Thyroid gland (tissue), 4 donors: ENCODE results near the gene PLCB1.

Experiments used
- POLR2A ChIP-seq, 2 donors: fragments of 450-650 bp; IDR thresholded peaks; one replicate each; pipeline ENCODE4 v1.6.1; 2017; ENCODE audit warnings: antibody characterized with exemption in 2 of 2, mild to moderate bottlenecking in 2 of 2, moderate library complexity in 1 of 2
- TF ChIP-seq, protein P1 (sequence below), 6 experiments: fragments of 200-600 bp in 3 of 6; fragments of 450-650 bp in 3 of 6; sonication (generic) in 3 of 6; IDR thresholded peaks; one replicate each; pipeline ENCODE4 v1.5.1; 2016 to 2019; ENCODE audit warnings: antibody characterized with exemption in 6 of 6, mild to moderate bottlenecking in 2 of 6, inconsistent platforms in 1 of 6, moderate library complexity in 1 of 6

DNA sequence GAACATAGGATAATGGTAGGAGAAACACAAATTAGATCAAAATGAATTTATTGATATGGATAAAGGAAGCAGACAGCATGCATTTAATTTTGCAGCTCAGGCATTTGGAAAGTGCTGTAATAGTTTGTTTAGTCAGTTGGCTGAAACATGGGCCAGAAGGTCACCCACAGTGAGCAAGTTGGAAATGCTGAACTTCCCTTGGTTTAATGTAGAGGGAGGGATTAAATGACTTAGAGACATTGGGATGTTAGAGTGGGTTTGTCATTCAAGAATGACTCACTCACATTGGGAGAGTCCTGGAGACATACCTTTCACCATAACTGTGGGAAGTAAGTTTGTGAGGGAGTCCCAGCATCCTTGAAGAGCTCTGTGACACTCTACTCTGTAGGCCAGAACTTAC lies 705.3 kb downstream of the PLCB1 start:
- TF ChIP-seq, protein P1, sequence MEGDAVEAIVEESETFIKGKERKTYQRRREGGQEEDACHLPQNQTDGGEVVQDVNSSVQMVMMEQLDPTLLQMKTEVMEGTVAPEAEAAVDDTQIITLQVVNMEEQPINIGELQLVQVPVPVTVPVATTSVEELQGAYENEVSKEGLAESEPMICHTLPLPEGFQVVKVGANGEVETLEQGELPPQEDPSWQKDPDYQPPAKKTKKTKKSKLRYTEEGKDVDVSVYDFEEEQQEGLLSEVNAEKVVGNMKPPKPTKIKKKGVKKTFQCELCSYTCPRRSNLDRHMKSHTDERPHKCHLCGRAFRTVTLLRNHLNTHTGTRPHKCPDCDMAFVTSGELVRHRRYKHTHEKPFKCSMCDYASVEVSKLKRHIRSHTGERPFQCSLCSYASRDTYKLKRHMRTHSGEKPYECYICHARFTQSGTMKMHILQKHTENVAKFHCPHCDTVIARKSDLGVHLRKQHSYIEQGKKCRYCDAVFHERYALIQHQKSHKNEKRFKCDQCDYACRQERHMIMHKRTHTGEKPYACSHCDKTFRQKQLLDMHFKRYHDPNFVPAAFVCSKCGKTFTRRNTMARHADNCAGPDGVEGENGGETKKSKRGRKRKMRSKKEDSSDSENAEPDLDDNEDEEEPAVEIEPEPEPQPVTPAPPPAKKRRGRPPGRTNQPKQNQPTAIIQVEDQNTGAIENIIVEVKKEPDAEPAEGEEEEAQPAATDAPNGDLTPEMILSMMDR (IDR thresholded peaks at IDR 0.05), result no peak
- TF ChIP-seq POLR2A (IDR thresholded peaks at IDR 0.05), result no peak
